NCI-H2227 (cell line): ENCODE data around the gene ERICH2.
A peak's percentile ranks its signal among the peaks of the same experiment; 100 is the strongest.
"Not testable (repeated sequence)": the region's sequence is repeated elsewhere in the genome, so short reads cannot be mapped to it uniquely, and the experiment has no call there.

ENCODE experiments used
- DNase-seq: peaks from one replicate; lab custom pipeline; 2025; ENCODE audit not compliant: unreplicated experiment; lab: John Stamatoyannopoulos, UW

ERICH2 gene, protein sequence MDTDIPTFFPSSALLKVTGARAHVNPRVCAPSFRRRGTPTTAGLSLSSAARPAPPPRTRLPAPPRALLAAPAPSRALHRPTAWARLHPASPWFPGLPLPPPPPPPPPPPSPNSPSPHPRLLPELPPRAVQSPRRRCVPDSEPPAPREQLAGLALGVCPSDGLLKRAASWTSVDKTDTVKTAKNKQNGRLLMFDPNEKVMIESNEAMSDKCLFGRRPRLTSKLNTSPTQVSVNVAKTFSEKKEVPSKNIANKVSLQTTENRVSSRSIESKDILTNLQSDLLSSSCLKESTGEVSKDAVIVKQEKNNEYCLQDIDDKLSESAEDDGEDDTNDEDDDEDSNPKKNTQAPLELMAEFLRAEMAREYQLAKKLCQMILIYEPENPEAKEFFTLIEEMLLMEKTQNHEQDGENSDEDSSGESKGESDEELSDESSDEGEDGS

DNA sequence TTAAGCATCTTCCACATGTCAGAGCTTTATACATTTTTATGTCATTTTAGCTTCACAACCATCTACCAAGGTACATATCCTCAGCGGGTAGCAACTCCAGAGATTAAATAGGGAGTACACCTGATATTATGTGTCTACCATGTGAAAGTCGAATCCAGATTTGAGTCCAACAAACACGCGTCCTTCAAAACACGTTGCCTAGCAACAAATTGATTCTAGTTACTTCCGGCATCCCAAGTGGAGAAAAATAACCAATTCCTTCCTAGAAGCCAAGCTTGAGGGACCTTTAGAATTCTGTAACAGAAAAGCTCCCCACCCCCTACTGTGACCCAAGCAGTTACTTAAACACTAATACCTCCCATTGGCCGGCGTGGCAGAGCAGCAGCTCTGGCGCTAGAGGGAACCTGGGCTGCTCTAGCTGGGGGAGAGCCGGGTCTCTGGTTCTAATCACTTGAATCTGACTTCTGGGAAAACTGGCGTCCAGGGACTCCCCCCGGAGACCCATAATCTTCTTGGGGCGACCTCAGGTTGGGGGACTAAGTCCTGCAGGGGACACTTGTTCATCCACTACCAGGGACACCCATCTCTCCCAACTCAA, at the start of gene ERICH2:
Gene ERICH2, plus strand, starts transcription at position 371 of the 598 bp plus-strand sequence. CDS start 304 bp downstream, outside the sequence.
- DNase-seq = peak; percentile 92

DNA sequence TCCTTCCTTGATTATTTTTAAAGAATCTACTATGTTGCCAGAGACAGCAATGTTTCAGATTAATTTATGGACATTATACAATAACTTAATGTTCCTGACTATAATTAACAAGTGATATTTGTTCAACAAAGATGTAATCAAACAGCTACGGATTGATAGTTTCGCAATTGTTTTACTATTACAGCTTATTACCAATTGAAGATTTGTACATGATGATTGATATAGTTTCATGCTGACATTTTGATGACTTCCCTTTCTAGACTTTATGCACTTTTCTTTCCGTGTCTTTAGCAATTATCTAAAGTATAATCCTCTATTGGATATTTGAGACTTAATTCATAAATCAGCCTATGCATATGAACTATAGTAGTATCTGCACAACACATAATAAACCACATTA, 48.5 kb upstream of the ERICH2 start:
- no peak for DNase-seq

GRCh38 chr2:170722301-170722700, 47.9 kb upstream of the ERICH2 start:
- DNase-seq = no peak

DNA sequence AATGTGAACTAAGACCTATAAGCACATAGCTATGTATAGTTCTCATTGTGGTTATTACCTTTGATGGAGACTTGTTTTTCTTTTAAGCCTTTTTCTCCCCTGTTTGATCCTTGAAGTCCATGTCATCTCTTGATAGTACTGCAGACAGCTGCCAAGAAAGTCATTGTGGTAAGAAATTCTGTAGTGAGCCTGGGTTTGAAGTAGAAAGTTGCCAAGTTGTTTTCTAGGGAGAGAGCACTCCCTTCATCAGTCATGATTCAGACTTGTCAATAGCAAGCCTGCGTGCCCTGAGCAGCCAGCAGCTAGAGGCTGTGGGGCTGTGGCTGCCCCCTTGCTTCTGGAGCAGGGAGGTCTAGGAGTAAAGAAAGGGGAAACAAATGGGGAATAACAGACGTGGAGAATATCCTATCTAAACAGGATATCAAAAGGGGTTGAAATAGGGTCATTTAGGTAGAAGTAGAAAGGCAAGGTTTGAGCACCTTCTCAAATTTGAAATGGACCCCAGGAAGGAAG, 46.7 kb upstream of the ERICH2 start:
- no peak for DNase-seq

DNA sequence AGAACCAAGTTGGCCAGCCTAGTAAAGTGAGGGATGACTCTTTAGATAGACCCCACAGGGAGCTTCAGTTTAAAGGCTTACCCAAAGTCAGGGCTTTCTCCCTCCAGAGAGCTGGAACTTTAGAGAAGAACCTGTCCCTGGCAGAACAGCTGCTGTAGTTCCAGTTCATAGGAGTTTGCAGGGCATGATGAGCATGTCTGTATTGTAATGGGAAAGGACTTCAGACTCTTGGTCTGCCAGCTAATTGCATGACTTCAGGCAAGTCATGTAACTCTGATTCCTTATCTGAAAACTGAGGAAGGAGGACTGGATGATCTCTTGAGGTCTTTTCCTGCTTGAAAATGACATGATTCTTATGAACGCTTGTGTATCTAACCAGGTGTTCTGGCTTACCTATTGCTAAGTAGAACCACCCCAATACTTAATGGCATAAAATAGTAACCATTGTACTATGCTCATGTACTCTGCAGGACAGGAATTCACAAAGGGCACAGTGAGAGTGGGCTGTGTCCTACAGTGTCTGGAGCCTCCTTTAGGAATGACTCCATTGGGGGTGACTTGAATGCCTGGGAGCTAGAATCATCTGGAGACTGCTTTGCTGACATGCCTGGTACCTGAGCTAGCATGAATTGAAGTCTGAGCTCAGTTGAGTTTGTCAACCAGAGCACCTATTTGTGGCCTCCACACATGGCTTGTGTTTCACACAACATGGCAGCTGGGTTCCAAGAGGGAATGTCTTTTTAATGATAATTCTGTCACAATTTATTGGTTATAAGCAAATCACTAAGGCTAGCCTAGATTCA, 36.2 kb upstream of the ERICH2 start:
- no peak for DNase-seq

GRCh38 chr2:170734601-170735000, 35.6 kb upstream of the ERICH2 start:
- not testable (repeated sequence) for DNase-seq

DNA sequence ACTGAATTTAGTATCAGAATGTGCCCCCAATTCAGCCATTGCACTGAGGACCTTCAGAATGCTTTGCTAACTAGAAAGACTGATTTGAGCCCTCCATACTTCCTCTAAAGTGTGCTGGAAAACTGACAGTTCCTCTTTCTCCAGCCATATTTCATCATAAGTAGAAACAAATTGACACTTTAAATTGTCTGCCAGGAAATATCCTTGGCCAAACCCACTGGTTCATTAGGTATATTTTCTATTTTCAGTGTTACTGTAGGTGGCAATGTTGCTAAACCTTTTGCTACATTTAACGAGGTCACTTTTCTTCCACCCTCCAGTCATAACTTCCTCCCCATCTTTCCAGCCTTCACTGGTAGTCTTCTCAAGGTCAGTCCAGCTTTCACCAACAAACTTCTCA, 33.5 kb upstream of the ERICH2 start:
- no peak for DNase-seq

- no peak for DNase-seq
These were observed 32.8 kb upstream of the ERICH2 start for GRCh38 chr2:170737406-170737805.

DNA sequence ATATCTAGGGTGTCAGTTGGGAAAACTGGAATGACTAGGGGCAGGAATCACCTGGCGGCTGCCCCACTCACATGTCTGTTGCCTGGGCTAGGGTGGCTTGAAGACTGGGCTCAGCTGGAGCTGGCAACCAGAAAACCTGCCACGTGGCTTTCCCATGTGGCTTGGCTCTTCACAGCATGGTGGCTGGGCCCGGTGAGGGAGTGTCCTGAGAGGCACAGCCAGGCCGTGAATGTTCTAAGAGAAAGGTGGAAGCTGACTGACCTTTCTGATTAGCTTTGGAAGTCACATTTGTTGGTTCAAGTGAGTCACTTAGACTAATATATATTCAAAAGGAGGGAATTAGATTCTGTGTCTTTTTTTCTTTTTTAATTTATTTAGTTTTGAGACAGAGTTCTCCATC, 32.4 kb upstream of the ERICH2 start:
- DNase-seq = no peak

DNA sequence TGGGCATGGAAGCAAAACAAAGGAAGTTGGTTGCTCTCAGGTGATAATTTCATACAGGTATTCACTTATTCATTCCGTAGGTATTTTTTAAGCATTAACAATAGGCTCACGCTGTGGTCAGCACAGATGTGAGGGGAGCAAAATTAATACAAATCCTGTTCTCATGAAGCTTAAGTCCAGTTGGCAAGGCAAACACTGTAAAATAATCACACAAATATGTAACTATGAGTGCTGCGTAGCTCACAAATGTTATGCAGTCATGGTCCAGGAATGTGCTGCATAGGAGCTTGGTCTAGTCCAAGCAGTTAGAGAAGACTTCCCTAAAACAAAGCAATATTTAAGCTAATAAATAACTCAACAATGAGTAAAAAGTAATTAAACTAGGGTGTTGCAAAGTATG, 31.1 kb upstream of the ERICH2 start:
- DNase-seq = no peak

GRCh38 chr2:170739507-170740046, 30.6 kb upstream of the ERICH2 start:
- DNase-seq = no peak

GRCh38 chr2:170740660-170741059, 29.5 kb upstream of the ERICH2 start:
- no peak for DNase-seq

DNA sequence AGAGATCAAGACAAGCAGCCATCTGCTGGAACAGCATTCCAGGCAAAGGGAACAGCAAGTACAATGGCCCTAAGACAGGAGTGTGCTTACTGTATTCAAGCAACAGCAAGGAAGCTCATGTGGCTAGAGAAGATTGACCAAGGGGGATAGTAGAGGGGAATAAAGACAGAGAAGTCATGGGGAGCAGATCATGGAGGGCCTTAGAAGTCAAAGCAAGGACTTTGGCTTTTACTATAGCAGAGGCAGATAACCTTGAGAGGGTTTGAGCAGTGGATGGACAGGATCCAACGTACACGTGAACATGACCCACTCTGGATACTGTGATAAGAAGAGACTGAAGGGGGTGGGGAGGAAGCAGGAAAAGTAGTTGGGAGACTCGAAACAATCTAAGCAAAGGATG, 28.2 kb upstream of the ERICH2 start:
- DNase-seq = no peak

- no peak for DNase-seq
These were observed 27.2 kb upstream of the ERICH2 start for GRCh38 chr2:170742896-170743529.

DNA sequence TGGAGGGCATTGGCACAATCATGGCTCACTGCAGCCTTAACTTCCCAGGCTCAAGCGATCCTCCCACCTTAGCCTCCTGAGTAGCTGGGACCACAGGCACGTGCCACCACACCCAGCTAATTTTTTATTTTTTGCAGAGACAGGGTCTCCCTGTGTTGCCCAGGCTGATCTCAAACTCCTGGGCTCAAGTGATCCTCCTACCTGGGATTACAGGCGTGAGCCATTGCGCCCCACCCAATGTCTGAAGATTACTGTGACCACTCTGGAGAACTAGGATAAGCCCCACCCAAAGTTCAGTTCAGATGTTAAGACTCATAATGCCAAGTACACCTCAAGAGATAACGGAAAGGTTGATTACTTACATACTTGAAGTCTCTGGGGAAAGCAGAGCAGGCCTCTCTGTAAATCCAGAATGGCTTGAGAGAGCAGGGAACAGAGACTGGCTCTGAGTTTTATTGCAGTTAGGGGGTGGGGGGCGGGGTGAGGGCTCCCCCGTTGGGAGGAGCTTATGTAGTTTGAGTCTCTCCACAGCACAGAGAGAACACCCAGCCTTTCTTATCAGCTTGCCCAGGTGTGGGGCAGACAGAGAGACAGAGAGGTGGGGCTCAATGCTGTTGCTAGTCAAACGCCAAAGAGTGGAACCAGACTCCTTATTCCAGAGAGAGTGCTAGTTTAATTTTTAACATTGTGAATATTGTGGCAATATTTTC, 26.5 kb upstream of the ERICH2 start:
- DNase-seq = no peak

GRCh38 chr2:170744248-170745002, 25.8 kb upstream of the ERICH2 start:
- no peak for DNase-seq

GRCh38 chr2:170745305-170745704, 24.9 kb upstream of the ERICH2 start:
- no peak for DNase-seq

GRCh38 chr2:170747921-170748320, 22.3 kb upstream of the ERICH2 start:
- no peak for DNase-seq

- not testable (repeated sequence) for DNase-seq
These were observed 18.6 kb upstream of the ERICH2 start for GRCh38 chr2:170751555-170751954.
